Mesenchymal stem cell (in vitro differentiated cells and primary cell): ENCODE data around the gene ERFE.

ENCODE experiments used
- DNase-seq: peaks from one replicate; pipeline ENCODE4 v3.0.0-alpha.2; 2013
- H2AFZ ChIP-seq: one replicate; pipeline ENCODE4 v1.6.1; 2013; ENCODE audit warnings: low read depth, mild to moderate bottlenecking, control low read depth, inconsistent platforms, low read length, moderate library complexity
- H2AK5ac ChIP-seq: 2 replicates; pipeline ENCODE4 v1.6.1; 2013; ENCODE audit warnings: low read length, moderate library complexity, mild to moderate bottlenecking, inconsistent platforms; ENCODE audit not compliant: severe bottlenecking
- H2BK120ac ChIP-seq: one replicate; pipeline ENCODE4 v1.6.1; 2013; ENCODE audit warnings: low read depth, mild to moderate bottlenecking, inconsistent platforms, low read length, moderate library complexity
- H2BK12ac ChIP-seq, 2 experiments: one replicate each; pipeline ENCODE4 v1.6.1; 2013; ENCODE audit warnings: inconsistent platforms in 2 of 2, low read length in 2 of 2, mild to moderate bottlenecking in 2 of 2, moderate library complexity in 2 of 2, control low read depth in 1 of 2
- H2BK15ac ChIP-seq: one replicate; pipeline ENCODE4 v1.6.1; 2013; ENCODE audit warnings: mild to moderate bottlenecking, low read depth, inconsistent platforms; ENCODE audit not compliant: poor library complexity, severe bottlenecking
- H2BK5ac ChIP-seq: 2 replicates; pipeline ENCODE4 v1.6.1; 2013; ENCODE audit warnings: low read depth, mild to moderate bottlenecking, low read length, control low read depth, inconsistent platforms; ENCODE audit not compliant: poor library complexity, severe bottlenecking
- H3K14ac ChIP-seq, 2 experiments: one replicate each; pipeline ENCODE4 v1.6.1; 2013; ENCODE audit warnings: inconsistent platforms in 2 of 2, low read length in 2 of 2, control low read depth in 1 of 2, mild to moderate bottlenecking in 1 of 2, moderate library complexity in 1 of 2
- H3K18ac ChIP-seq, 2 experiments: one replicate each; pipeline ENCODE4 v1.6.1; 2013; ENCODE audit warnings: inconsistent platforms in 2 of 2, low read length in 2 of 2, control low read depth in 1 of 2, low read depth in 1 of 2, mild to moderate bottlenecking in 1 of 2
- H3K23ac ChIP-seq, 2 experiments: one replicate each; pipeline ENCODE4 v1.6.1; 2013; ENCODE audit warnings: inconsistent platforms in 2 of 2, low read length in 2 of 2, mild to moderate bottlenecking in 2 of 2, moderate library complexity in 2 of 2, control low read depth in 1 of 2
- H3K27ac ChIP-seq: 2 replicates; pipeline ENCODE4 v1.5.1; 2013; ENCODE audit warnings: mild to moderate bottlenecking, moderate library complexity, low read length, control low read depth, inconsistent platforms; ENCODE audit not compliant: poor library complexity, severe bottlenecking
- H3K27me3 ChIP-seq, 2 experiments: 2 replicates each; pipeline versions ENCODE4 v1.6.1 to v1.7.0; 2013; ENCODE audit warnings: low read length in 2 of 2, mild to moderate bottlenecking in 2 of 2, moderate library complexity in 2 of 2, control low read depth in 1 of 2, inconsistent platforms in 1 of 2; ENCODE audit not compliant: control insufficient read depth in 1 of 2, insufficient read depth in 1 of 2
- H3K36me3 ChIP-seq, 2 experiments: 2 replicates each; pipeline versions ENCODE4 v1.6.1 to v1.7.0; 2013; ENCODE audit warnings: low read length in 2 of 2, control low read depth in 1 of 2, inconsistent platforms in 1 of 2, low read depth in 1 of 2, mild to moderate bottlenecking in 1 of 2; ENCODE audit not compliant: insufficient read depth in 2 of 2, control insufficient read depth in 1 of 2
- H3K4ac ChIP-seq, 2 experiments: one replicate each; pipeline ENCODE4 v1.6.1; 2013; ENCODE audit warnings: inconsistent platforms in 2 of 2, low read length in 2 of 2, mild to moderate bottlenecking in 2 of 2, moderate library complexity in 2 of 2, control low read depth in 1 of 2, low read depth in 1 of 2
- H3K4me1 ChIP-seq: 2 replicates; pipeline ENCODE4 v1.6.1; 2013; ENCODE audit warnings: low read depth, low read length, control low read depth; ENCODE audit not compliant: control insufficient read depth, insufficient read depth
- H3K4me2 ChIP-seq: 2 replicates; pipeline ENCODE4 v1.6.1; 2013; ENCODE audit warnings: low read length, mild to moderate bottlenecking, inconsistent platforms; ENCODE audit not compliant: poor library complexity, severe bottlenecking
- H3K4me3 ChIP-seq, 2 experiments: 2 replicates each; pipeline versions ENCODE4 v1.5.1 to v1.7.0; 2013; ENCODE audit warnings: low read length in 2 of 2, mild to moderate bottlenecking in 2 of 2, control low read depth in 1 of 2, low read depth in 1 of 2; ENCODE audit not compliant: insufficient read depth in 1 of 2
- H3K79me1 ChIP-seq: replicated peaks from 2 replicates; pipeline ENCODE4 v1.6.1; 2013; ENCODE audit warnings: mild to moderate bottlenecking, control low read depth, low read length, inconsistent platforms; ENCODE audit not compliant: poor library complexity, severe bottlenecking
- H3K9ac ChIP-seq: 2 replicates; pipeline ENCODE4 v1.7.0; 2013; ENCODE audit warnings: mild to moderate bottlenecking, low read length, moderate library complexity
- H3K9me3 ChIP-seq: 2 replicates; pipeline ENCODE4 v1.7.0; 2013; ENCODE audit warnings: mild to moderate bottlenecking, low read length; ENCODE audit not compliant: control insufficient read depth
- H4K8ac ChIP-seq: one replicate; pipeline ENCODE4 v1.6.1; 2013; ENCODE audit warnings: inconsistent platforms, mild to moderate bottlenecking, low read length, moderate library complexity
- H4K91ac ChIP-seq: one replicate; pipeline ENCODE4 v1.6.1; 2013; ENCODE audit warnings: mild to moderate bottlenecking, low read length, inconsistent platforms
- WGBS: methylation state at CpG from one replicate; pipeline ENCODE4 v1.1.7; 2013; ENCODE audit warnings: mixed read lengths; 5-methylcytosine and 5-hydroxymethylcytosine counted together

ERFE gene

GRCh38 chr2:238130111-238130695 is 28.6 kb upstream of the ERFE start:
- 87% methylated on average over 27 of the region's 28 CpGs for WGBS
- H2BK15ac ChIP-seq: no peak overlapping the region
- H3K4me1 ChIP-seq: peaks cover 3% of the 10 kb centered on the region

GRCh38 chr2:238130696-238131628 is 27.8 kb upstream of the ERFE start:
- Histone ChIP-seq H3K4me1 (peaks cover 3% of the 10 kb centered on the region), H2BK5ac (no peak overlapping the region), H3K4me3 (no peak overlapping the region), H3K9me3 (no peaks in the 10 kb centered on the region), H4K8ac (no peak overlapping the region), H3K4me2 (no peak overlapping the region), H2AK5ac (no peak overlapping the region), H3K9ac (no peak overlapping the region), H3K18ac (no peak overlapping the region), H2BK12ac (no peak overlapping the region), H2BK15ac (peak overlapping the region; percentile 8), H3K27ac (no peak overlapping the region), H3K4ac (no peak overlapping the region), H3K79me1 (no peaks in the 10 kb centered on the region), H3K27me3 (no peaks in the 10 kb centered on the region), H4K91ac (peak overlapping the region; percentile 32), H3K36me3 (no peaks in the 10 kb centered on the region), H3K23ac (no peak overlapping the region), H2BK120ac (no peak overlapping the region), H2AFZ (no peak overlapping the region), H3K14ac (no peak overlapping the region)
- WGBS: 92% methylated on average over 68 of the region's 68 CpGs
- no peak for DNase-seq

More at GRCh38 chr2:238130111-238130695, 28.6 kb upstream of the ERFE start:
- Histone ChIP-seq H3K4ac (no peak overlapping the region), H2BK12ac (no peak overlapping the region), H3K18ac (no peak overlapping the region), H3K79me1 (no peaks in the 10 kb centered on the region), H3K9me3 (no peaks in the 10 kb centered on the region), H3K4me2 (no peak overlapping the region), H4K8ac (no peak overlapping the region), H3K4me3 (no peak overlapping the region), H3K9ac (no peak overlapping the region), H2BK5ac (no peak overlapping the region), H3K23ac (no peak overlapping the region), H2AK5ac (no peak overlapping the region), H3K14ac (no peak overlapping the region), H4K91ac (peak overlapping the region; percentile 25), H3K36me3 (no peaks in the 10 kb centered on the region), H3K27ac (no peak overlapping the region), H2BK120ac (no peak overlapping the region), H3K27me3 (no peaks in the 10 kb centered on the region), H2AFZ (no peak overlapping the region)
- DNase-seq: no peak

- Histone ChIP-seq H3K14ac (no peak overlapping the region), H4K91ac (no peak overlapping the region)
- DNase-seq: no peak
Observed at GRCh38 chr2:238131761-238132462, 26.9 kb upstream of the ERFE start.

More at GRCh38 chr2:238131761-238132462, 26.9 kb upstream of the ERFE start:
- Histone ChIP-seq H4K8ac (no peak overlapping the region), H2BK120ac (no peak overlapping the region), H3K4me1 (peaks cover 3% of the 10 kb centered on the region), H3K36me3 (no peaks in the 10 kb centered on the region), H3K4ac (no peak overlapping the region), H3K23ac (no peak overlapping the region), H3K27me3 (no peaks in the 10 kb centered on the region), H2BK12ac (no peak overlapping the region), H3K9me3 (no peaks in the 10 kb centered on the region), H3K9ac (no peak overlapping the region), H3K27ac (no peak overlapping the region), H2BK5ac (no peak overlapping the region), H2BK15ac (no peak overlapping the region), H2AFZ (no peak overlapping the region), H3K4me3 (no peak overlapping the region), H3K4me2 (no peak overlapping the region), H3K18ac (no peak overlapping the region), H2AK5ac (no peak overlapping the region), H3K79me1 (no peaks in the 10 kb centered on the region)
- 91% methylated on average over 14 of the region's 14 CpGs for WGBS
